GM19193 (cell line): ENCODE measurements around the gene LRIT3.

Experiments used
- POLR2A ChIP-seq: IDR thresholded peaks from 4 replicates; pipeline ENCODE4 v1.6.1; 2011; ENCODE audit not compliant: insufficient read depth, insufficient read length; ENCODE audit errors: extremely low read depth

LRIT3 gene

DNA sequence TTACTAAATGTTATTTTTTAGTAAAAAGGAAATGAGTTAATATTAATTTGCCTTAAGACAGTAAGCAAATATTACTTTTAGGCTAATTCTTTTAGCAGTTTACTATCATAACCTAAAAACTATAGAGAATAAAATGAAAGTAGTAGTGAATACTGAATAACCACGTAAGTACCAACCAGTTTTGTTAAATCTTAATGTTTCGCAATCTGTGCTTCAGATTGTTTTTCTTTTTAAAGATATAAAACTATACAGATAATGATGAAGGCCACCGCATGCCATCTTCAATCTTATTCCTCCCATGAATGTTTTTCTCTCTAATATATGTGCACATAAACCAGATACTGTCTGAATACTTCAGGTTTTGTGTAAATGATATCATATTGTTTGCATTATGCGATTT, 14.2 kb upstream of the LRIT3 start:
- no peak for TF ChIP-seq POLR2A

GRCh38 chr4:109836985-109837384, 10.9 kb upstream of the LRIT3 start:
- no peak for TF ChIP-seq POLR2A

DNA sequence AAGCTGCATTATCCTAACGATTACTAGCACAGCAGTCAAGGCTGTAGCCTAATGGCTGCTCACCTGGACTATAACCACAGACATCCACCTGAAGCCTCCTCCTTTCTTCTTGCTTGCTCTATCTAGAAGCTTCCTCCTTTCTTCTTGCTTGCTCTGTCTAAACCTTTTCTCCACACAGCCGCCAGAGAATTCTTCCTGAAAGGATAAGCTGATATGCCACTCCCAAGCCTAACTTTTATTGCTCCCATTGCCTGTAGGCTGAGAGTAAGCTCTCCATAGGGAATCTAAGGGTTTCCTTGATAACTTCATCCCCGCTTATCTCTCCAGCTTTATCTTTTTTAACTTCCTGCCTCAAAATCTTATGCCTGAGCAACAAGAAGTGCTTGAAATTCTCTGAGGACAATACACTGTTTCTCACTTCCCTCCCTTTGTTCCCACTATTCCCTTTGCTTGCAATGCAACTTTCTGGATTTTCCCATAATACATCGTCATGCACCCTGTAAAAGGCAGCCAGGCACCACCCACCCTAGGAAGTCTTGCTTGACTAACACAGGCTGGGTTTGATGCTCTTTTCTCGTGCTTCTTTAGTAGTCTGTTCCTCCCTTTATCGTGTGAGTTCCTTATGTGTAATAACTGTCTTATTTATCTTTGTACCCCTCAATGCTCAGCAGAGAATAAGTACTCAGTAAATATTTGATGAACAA, 1.4 kb upstream of the LRIT3 start:
- TF ChIP-seq POLR2A = no peak

GRCh38 chr4:109848501-109848900, 594 bp downstream of the LRIT3 start:
- no peak for TF ChIP-seq POLR2A

GRCh38 chr4:109850601-109851000, 2.7 kb downstream of the LRIT3 start:
- no peak for TF ChIP-seq POLR2A

DNA sequence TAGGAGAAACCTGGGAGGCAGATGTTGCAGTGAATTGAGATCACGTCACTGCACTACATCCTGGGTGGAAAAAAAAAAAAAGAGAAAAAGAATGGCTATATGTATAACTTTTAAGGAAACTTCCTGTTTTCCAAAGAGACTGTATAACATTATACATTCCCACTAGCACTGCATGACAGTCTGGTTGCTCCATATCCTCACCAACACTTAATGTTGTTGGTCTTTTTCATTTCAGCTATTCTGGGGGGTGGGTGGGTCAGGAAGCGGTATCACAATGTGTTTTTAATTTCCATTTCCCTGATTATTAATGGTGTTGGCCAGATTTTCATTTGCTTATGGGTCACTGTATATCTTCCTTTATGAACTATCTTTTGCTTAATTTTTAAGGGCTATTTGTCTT, 13.4 kb downstream of the LRIT3 start:
- TF ChIP-seq POLR2A = no peak

DNA sequence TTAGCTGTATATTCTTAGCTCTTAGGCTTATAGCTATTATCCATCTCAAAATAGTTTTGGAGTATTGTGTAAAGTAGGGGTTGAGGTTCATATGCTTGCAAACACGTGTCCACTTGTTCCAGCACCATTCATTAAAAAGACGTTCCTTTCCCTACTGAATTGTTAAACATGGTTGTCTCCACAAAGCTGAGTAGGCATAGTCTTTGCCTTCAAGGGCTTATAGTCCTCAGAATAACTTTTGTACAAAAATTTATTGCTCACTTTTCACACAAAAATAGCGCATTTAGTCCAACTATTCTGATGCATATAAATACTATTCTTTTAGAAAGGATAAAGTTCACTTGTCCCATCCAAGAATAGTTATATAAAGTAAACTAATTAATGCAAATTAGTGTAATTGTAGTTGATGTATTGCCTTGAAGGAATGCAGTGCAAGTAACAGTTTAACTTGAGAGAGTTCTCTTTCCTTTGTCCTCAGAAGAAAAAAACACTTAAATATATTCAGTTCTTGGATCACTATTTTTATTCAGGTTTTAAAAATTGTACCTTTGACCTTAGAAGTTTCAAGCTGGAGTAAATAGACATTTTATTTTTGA, 14.1 kb downstream of the LRIT3 start:
- no peak for TF ChIP-seq POLR2A

GRCh38 chr4:109864134-109864533, 16.2 kb downstream of the LRIT3 start:
- TF ChIP-seq POLR2A = no peak

DNA sequence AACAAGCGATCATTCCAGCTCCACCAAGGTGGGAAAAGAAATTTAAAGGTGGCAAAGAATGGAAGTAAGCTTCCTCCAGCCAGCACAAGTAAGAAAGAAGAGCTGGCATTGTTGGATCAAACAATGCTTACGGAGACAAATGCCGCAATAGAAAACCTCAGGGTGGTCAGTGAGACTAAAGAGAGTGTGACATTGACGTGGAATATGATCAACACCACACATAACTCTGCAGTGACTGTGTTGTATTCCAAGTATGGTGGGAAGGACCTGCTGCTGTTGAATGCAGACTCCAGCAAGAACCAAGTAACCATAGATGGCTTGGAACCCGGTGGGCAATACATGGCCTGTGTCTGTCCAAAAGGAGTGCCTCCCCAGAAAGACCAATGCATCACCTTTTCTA, 22.2 kb downstream of the LRIT3 start:
- no peak for TF ChIP-seq POLR2A

- no peak for TF ChIP-seq POLR2A
Measured at GRCh38 chr4:109872065-109872464, 24.2 kb downstream of the LRIT3 start.

DNA sequence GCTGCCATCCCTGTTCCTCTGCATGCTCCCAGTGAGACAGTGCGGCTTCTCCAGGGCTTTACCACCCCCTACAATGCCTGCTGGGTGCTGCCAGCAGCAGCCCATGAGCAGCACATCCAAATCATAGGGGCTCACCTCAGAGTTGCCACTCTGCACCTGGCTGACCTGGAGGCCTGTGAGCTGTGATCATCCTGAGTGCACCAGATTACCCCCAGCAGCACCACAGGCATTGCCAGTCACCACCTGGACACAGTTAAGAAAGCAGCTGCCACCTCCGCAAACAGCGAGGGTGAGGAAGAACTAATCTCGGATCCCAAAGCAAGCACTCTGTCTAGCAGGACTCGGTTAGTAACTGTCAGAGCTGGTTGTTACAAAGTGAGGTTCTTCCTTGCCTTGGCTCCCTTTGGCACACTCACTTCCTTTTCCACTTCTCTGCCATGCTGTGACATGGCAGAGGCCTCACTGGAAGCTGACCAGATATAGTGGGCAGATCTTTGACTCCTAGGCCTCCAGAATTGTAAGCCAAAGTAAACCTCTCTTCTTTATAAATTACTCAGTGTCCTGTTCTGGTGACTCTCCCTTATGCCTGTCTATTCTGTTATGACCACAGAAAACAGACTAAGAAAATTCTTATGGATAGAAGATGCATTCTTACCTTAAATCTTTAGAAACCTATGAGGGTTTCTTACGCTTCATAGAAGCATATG, 25.2 kb downstream of the LRIT3 start:
- no peak for TF ChIP-seq POLR2A

DNA sequence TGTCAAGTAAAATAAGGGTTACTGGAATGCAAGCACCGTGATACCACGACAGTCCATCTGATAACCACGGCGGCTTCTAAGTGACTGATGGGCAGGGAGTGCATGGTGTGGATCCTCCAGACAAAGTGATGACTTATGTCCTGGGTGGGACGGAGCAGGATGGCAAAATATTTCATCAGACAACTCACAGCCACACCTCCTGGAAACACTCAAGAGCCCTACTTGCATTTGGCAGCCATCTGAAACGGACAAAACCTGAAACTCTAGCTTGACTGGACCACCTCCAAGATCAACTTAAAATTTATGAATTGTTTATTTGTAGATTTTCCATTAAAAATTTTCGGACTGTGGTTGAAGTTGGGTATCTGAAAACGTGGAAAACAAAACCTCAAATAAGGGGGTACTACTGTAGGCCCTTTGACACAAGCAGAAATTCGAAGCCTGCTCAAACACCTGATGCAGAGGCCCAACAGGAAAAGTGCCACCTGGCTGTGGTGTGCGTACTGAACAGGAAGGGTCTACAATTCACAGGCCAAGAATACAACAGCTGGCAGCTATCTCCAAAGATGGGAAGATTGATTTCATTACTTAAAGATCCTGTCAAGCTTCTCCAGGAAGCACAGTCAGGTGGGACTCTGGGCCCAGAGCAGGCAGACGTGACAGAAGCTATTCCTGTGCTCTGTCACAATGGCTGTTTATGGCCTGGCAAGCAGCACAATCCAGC, 26.0 kb downstream of the LRIT3 start:
- TF ChIP-seq POLR2A = no peak

GRCh38 chr4:109875106-109875505, 27.2 kb downstream of the LRIT3 start:
- no peak for TF ChIP-seq POLR2A

DNA sequence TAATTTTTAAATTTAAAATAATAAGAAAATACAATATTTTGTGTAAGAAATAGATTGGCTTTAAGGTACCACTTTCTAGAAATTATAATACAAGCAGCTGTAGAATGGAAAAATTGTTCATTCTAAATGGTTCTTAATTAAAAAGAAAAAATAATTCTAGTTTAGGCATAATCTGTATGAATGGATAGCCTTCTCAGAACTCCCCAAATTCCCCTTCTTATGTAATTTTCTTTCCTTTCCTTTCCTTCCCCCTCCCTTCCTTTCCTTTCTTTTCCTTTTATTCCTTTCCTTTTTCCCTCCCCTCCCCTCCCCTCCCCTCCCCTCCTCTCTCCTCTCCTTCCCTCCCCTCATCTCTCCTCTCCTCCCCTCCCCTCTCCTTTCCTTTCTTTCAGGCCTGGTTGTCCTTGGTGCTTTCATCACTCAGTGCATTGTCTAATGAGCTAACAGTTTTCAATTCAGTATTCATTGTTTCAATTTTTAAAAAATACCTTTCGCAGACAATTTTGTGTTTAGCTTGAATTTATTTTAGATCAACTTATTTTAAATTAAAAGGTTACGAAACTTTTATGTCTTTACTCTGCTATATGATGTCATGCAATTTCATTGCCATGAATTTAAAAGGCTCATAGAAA, 28.8 kb downstream of the LRIT3 start:
- TF ChIP-seq POLR2A = no peak

- no peak for TF ChIP-seq POLR2A
Measured at GRCh38 chr4:109877400-109877799, 29.5 kb downstream of the LRIT3 start.
